ENCODE data around the gene MAN1C1.

MAN1C1 gene

GRCh38 chr1:25787760-25788166 lies 171.2 kb downstream of the MAN1C1 start:
- no peak for DNase-seq

GRCh38 chr1:25790472-25790871 lies 173.9 kb downstream of the MAN1C1 start:
- no peak for DNase-seq

- DNase-seq: no peak
These were observed 175.5 kb downstream of the MAN1C1 start for GRCh38 chr1:25792115-25792514.

GRCh38 chr1:25793585-25794170 lies 177.1 kb downstream of the MAN1C1 start:
- no peak for DNase-seq

- no peak for DNase-seq
These were observed 177.7 kb downstream of the MAN1C1 start for GRCh38 chr1:25794325-25794724.

- no peak for DNase-seq
These were observed 178.6 kb downstream of the MAN1C1 start for GRCh38 chr1:25795211-25795610.

- DNase-seq: peak; percentile 35 to 58
These were observed 179.6 kb downstream of the MAN1C1 start for GRCh38 chr1:25795946-25796810.

- peak; percentile 77 to 83 for DNase-seq
These were observed 180.3 kb downstream of the MAN1C1 start for GRCh38 chr1:25796811-25797458.

GRCh38 chr1:25797939-25798338 lies 181.3 kb downstream of the MAN1C1 start:
- DNase-seq: peak; percentile 27 to 28

- DNase-seq: no peak
These were observed 182.2 kb downstream of the MAN1C1 start for GRCh38 chr1:25798666-25799351.

- DNase-seq: no peak
These were observed 182.9 kb downstream of the MAN1C1 start for GRCh38 chr1:25799352-25799934.

GRCh38 chr1:25799935-25800702 lies 183.5 kb downstream of the MAN1C1 start, which contains the start of gene SELENON:
SELENON (plus strand) TSS chr1:25800193; CDS start chr1:25800231, 38 bp downstream.
- DNase-seq: peak in 1 of 2 donors; percentile 45

- DNase-seq: no peak
These were observed 184.2 kb downstream of the MAN1C1 start for GRCh38 chr1:25800703-25801377.

- peak in 1 of 2 donors; percentile 13 for DNase-seq
These were observed 186.3 kb downstream of the MAN1C1 start for GRCh38 chr1:25802915-25803314.

- no peak for DNase-seq
These were observed 186.8 kb downstream of the MAN1C1 start for GRCh38 chr1:25803368-25803767.

- no peak for DNase-seq
These were observed 187.8 kb downstream of the MAN1C1 start for GRCh38 chr1:25804244-25804963.

- no peak for DNase-seq
These were observed 188.6 kb downstream of the MAN1C1 start for GRCh38 chr1:25804964-25805862.

GRCh38 chr1:25805863-25806225 lies 189.3 kb downstream of the MAN1C1 start:
- no peak for DNase-seq

- no peak for DNase-seq
These were observed 189.8 kb downstream of the MAN1C1 start for GRCh38 chr1:25806418-25806817.

All from CD4-positive, alpha-beta T cell treated with Interleukin-1 beta for 1 hour (primary cell).